Neural cell (in vitro differentiated cells): ENCODE results near the gene SLC15A5. TPM values are rescaled to one million over a fixed set of nuclear protein-coding genes. Genes with fewer than 3 reads are reported as not detected.

ENCODE experiments used
- H2AFZ ChIP-seq: fragments of 200-600, 300-800 bp; sonication (generic), shearing (Covaris generic); 2 replicates; pipeline ENCODE4 v1.6.0; 2014; ENCODE audit warnings: low read depth, mild to moderate bottlenecking, antibody characterized with exemption, low read length, moderate library complexity
- H3F3A ChIP-seq: fragments of 200-600 bp; shearing (Covaris generic); 2 replicates; pipeline ENCODE4 v1.6.1; 2016; ENCODE audit warnings: mild to moderate bottlenecking, moderate library complexity, mixed read lengths, antibody characterized with exemption, low read length; ENCODE audit not compliant: insufficient read depth, poor library complexity, severe bottlenecking
- H3K27ac ChIP-seq: fragments of 200-600, 300-800 bp; sonication (generic), shearing (Covaris generic); 2 replicates; pipeline ENCODE4 v1.5.1; 2014; ENCODE audit warnings: mild to moderate bottlenecking, low read length, moderate library complexity
- H3K27me3 ChIP-seq: fragments of 300-800, 200-600 bp; sonication (generic), shearing (Covaris generic); 2 replicates; pipeline ENCODE4 v1.6.0; 2014; ENCODE audit warnings: mild to moderate bottlenecking, low read depth, low read length, moderate library complexity; ENCODE audit not compliant: insufficient read depth
- H3K36me3 ChIP-seq: fragments of 300-800, 200-600 bp; sonication (generic), shearing (Covaris generic); 2 replicates; pipeline ENCODE4 v1.5.1; 2014; ENCODE audit warnings: mild to moderate bottlenecking, antibody characterized with exemption, low read length, moderate library complexity; ENCODE audit not compliant: insufficient read depth
- H3K4me2 ChIP-seq: fragments of 300-800, 200-600 bp; sonication (generic), shearing (Covaris generic); 2 replicates; pipeline ENCODE4 v1.6.0; 2014; ENCODE audit warnings: mild to moderate bottlenecking, low read length
- H3K4me3 ChIP-seq: fragments of 300-800, 200-600 bp; sonication (generic), shearing (Covaris generic); 2 replicates; pipeline ENCODE4 v1.5.1; 2014; ENCODE audit warnings: mild to moderate bottlenecking, low read length, moderate library complexity
- H3K79me2 ChIP-seq: fragments of 200-600 bp; shearing (Covaris generic); replicated peaks from 2 replicates; pipeline ENCODE4 v1.6.0; 2014; ENCODE audit warnings: mild to moderate bottlenecking, low read length, moderate library complexity; ENCODE audit not compliant: insufficient read depth
- H3K9ac ChIP-seq: fragments of 300-800, 200-600 bp; sonication (generic), shearing (Covaris generic); 2 replicates; pipeline ENCODE4 v1.6.1; 2016; ENCODE audit warnings: mild to moderate bottlenecking, low read length, mixed read lengths
- H3K9me2 ChIP-seq: fragments of 200-600 bp; shearing (Covaris generic); 2 replicates; pipeline ENCODE4 v1.6.1; 2016; ENCODE audit warnings: mild to moderate bottlenecking, low read length, mixed read lengths; ENCODE audit not compliant: insufficient read depth
- H3K9me3 ChIP-seq: fragments of 200-600, 300-800 bp; sonication (generic), shearing (Covaris generic); 2 replicates; pipeline ENCODE4 v1.6.1; 2016; ENCODE audit warnings: mild to moderate bottlenecking, mixed run types, low read length, moderate library complexity, mixed read lengths
- H4K20me1 ChIP-seq: fragments of 200-600 bp; shearing (Covaris generic); 2 replicates; pipeline ENCODE4 v1.6.1; 2016; ENCODE audit warnings: mild to moderate bottlenecking, mixed run types; ENCODE audit not compliant: insufficient read depth
- EP300 ChIP-seq: fragments of 450-650 bp; conservative IDR thresholded peaks from 2 replicates; pipeline ENCODE4 v1.6.1; 2014; ENCODE audit warnings: antibody characterized with exemption, mild to moderate bottlenecking, moderate library complexity; ENCODE audit not compliant: poor library complexity, severe bottlenecking
- EZH2 ChIP-seq: fragments of 200-600, 300-800 bp; shearing (Covaris generic), sonication (generic); IDR thresholded peaks from 2 replicates; pipeline ENCODE4 v1.6.1; 2014; ENCODE audit warnings: antibody characterized with exemption, low read length, borderline replicate concordance, mild to moderate bottlenecking; ENCODE audit not compliant: insufficient read depth, poor library complexity, severe bottlenecking
- MXI1 ChIP-seq: fragments of 450-650 bp; conservative IDR thresholded peaks from 2 replicates; pipeline ENCODE4 v1.6.1; 2014; ENCODE audit warnings: antibody characterized with exemption, mild to moderate bottlenecking; ENCODE audit not compliant: poor library complexity, severe bottlenecking
- POLR2AphosphoS5 ChIP-seq: IDR thresholded peaks from 2 replicates; pipeline ENCODE4 v1.6.1; 2012
- RAD21 ChIP-seq: fragments of 450-650 bp; conservative IDR thresholded peaks from 2 replicates; pipeline ENCODE4 v1.6.1; 2014; ENCODE audit warnings: antibody characterized with exemption, mild to moderate bottlenecking, moderate library complexity
- SMC3 ChIP-seq: fragments of 450-650 bp; conservative IDR thresholded peaks from 2 replicates; pipeline ENCODE4 v1.6.1; 2014; ENCODE audit warnings: antibody characterized with exemption, mild to moderate bottlenecking, moderate library complexity; ENCODE audit not compliant: poor library complexity
- TAF1 ChIP-seq: IDR thresholded peaks from 2 replicates; pipeline ENCODE4 v1.6.1; 2012; ENCODE audit warnings: low read depth
- polyA plus RNA-seq: library from polyadenylated mRNA; depleted of rRNA; stranded (reverse); fragments of >200 nt; gene quantifications from 2 replicates; pipeline ENCODE4 v1.2.3, GENCODE V29; 2014
- TF ChIP-seq, protein P1 (sequence below): fragments of 450-650 bp; IDR thresholded peaks from 2 replicates; pipeline ENCODE4 v1.5.1; 2014; ENCODE audit warnings: antibody characterized with exemption, mild to moderate bottlenecking, moderate library complexity; ENCODE audit not compliant: poor library complexity, severe bottlenecking
- TF ChIP-seq, protein P2 (sequence below): IDR thresholded peaks from 2 replicates; pipeline ENCODE4 v1.6.1; 2012; ENCODE audit warnings: borderline replicate concordance

SLC15A5 gene
- polyA plus RNA-seq, 1 donor from 2014 or later, result not detected

DNA sequence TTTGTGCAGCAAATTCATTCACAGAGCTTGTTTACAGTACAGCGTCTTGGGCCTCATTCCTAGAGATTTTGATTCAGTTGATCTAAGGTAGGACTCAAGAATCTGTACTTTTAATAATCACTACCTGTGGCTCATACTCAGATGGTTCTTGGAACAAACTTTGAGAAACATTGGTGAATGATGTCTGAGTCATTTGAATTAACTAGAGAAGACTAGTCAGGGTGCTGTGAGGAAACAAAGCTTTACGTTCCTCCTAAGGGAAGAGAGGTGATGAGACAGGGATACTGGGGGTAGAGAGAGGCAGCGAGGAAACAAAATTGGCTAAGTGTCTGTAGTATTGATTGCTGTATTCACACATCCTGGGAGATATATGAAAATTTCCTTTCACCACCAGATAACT lies 109.4 kb downstream of the SLC15A5 start:
- H3F3A ChIP-seq, result no peaks in the 10 kb centered on the region
- H3K9ac ChIP-seq, result no peak overlapping the region
- no peaks in the 10 kb centered on the region for H3K27me3 ChIP-seq
- H4K20me1 ChIP-seq, result no peaks in the 10 kb centered on the region
- H2AFZ ChIP-seq, result no peak overlapping the region
- no peaks in the 10 kb centered on the region for H3K9me2 ChIP-seq
- no peaks in the 10 kb centered on the region for H3K9me3 ChIP-seq
- H3K36me3 ChIP-seq, result no peaks in the 10 kb centered on the region
- no peak overlapping the region for H3K4me3 ChIP-seq
- TF ChIP-seq TAF1 (no peak), EP300 (no peak), MXI1 (no peak), SMC3 (no peak), POLR2AphosphoS5 (no peak), RAD21 (no peak), EZH2 (no peak)
- TF ChIP-seq, protein P1, sequence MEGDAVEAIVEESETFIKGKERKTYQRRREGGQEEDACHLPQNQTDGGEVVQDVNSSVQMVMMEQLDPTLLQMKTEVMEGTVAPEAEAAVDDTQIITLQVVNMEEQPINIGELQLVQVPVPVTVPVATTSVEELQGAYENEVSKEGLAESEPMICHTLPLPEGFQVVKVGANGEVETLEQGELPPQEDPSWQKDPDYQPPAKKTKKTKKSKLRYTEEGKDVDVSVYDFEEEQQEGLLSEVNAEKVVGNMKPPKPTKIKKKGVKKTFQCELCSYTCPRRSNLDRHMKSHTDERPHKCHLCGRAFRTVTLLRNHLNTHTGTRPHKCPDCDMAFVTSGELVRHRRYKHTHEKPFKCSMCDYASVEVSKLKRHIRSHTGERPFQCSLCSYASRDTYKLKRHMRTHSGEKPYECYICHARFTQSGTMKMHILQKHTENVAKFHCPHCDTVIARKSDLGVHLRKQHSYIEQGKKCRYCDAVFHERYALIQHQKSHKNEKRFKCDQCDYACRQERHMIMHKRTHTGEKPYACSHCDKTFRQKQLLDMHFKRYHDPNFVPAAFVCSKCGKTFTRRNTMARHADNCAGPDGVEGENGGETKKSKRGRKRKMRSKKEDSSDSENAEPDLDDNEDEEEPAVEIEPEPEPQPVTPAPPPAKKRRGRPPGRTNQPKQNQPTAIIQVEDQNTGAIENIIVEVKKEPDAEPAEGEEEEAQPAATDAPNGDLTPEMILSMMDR, result no peak
- TF ChIP-seq, protein P2, sequence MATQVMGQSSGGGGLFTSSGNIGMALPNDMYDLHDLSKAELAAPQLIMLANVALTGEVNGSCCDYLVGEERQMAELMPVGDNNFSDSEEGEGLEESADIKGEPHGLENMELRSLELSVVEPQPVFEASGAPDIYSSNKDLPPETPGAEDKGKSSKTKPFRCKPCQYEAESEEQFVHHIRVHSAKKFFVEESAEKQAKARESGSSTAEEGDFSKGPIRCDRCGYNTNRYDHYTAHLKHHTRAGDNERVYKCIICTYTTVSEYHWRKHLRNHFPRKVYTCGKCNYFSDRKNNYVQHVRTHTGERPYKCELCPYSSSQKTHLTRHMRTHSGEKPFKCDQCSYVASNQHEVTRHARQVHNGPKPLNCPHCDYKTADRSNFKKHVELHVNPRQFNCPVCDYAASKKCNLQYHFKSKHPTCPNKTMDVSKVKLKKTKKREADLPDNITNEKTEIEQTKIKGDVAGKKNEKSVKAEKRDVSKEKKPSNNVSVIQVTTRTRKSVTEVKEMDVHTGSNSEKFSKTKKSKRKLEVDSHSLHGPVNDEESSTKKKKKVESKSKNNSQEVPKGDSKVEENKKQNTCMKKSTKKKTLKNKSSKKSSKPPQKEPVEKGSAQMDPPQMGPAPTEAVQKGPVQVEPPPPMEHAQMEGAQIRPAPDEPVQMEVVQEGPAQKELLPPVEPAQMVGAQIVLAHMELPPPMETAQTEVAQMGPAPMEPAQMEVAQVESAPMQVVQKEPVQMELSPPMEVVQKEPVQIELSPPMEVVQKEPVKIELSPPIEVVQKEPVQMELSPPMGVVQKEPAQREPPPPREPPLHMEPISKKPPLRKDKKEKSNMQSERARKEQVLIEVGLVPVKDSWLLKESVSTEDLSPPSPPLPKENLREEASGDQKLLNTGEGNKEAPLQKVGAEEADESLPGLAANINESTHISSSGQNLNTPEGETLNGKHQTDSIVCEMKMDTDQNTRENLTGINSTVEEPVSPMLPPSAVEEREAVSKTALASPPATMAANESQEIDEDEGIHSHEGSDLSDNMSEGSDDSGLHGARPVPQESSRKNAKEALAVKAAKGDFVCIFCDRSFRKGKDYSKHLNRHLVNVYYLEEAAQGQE, result no peak
- H3K4me2 ChIP-seq, result no peak overlapping the region
- H3K27ac ChIP-seq, result no peak overlapping the region
- H3K79me2 ChIP-seq, result no peaks in the 10 kb centered on the region

DNA sequence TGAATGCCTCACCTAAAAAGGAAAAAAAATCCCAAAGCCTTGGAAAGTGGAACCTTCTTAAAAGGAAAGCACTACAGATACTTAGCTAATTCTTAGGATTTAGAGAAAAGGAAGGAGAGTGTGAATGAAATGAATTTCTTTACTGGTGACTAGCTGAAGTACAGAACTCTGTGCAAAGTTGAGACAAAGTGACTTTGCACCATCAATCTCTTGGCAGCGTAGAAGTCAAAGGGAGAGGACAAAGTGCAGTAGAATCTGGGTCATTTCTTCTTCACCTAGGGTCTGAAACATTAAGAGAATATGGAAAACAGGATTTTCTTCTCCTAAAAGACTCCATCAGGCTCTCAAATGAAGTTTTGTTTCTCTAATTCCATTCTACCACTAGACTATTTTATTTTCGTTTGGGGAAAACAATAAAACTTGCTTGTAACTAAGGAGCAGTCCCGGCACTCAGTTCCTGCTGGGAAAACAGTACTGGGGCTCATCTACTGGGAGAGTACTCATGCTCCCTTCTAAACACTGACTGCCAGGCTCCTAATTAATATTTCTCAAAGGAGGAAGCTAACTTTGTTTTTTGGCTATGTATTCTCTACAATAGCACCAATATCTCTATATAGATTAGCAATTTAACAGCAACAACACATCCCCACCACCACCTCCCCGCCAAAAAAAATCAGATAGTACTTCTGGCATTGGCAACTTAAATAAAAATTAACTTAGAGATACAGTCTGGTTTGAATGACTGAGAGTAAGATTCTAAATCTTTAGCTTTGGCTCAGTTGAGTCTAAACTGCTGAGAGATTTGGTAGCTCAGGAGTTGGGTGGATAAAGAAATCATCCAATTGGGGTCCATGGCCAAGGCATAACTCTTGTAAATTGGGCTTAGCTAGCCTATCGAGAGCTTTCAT lies 110.7 kb downstream of the SLC15A5 start:
- Histone ChIP-seq H3K36me3 (no peaks in the 10 kb centered on the region), H3K27ac (no peak overlapping the region), H3K9ac (no peak overlapping the region), H3K9me3 (no peaks in the 10 kb centered on the region), H3K9me2 (no peaks in the 10 kb centered on the region), H2AFZ (no peak overlapping the region), H3K27me3 (no peaks in the 10 kb centered on the region), H3K4me2 (no peak overlapping the region), H3K4me3 (no peak overlapping the region), H4K20me1 (no peaks in the 10 kb centered on the region), H3F3A (no peaks in the 10 kb centered on the region), H3K79me2 (no peaks in the 10 kb centered on the region)
- TF ChIP-seq MXI1, result no peak
- no peak for TF ChIP-seq TAF1
- TF ChIP-seq, protein P1, result no peak
